ENCODE data around the gene CDH13.

The CDH13 gene

GRCh38 chr16:83128041-83128440 lies 501.3 kb downstream of the CDH13 start:
- H3K9me3 ChIP-seq (replicated peaks; ENCODE audit: insufficient read depth, low read length) = no peaks in the 10 kb centered on the region
- no peak overlapping the region for H3K4me3 ChIP-seq (ENCODE audit: low read length)
- no peaks in the 10 kb centered on the region for H3K4me1 ChIP-seq (ENCODE audit: low read length)
- H3K36me3 ChIP-seq (replicated peaks; ENCODE audit: insufficient read depth, low read length) = no peaks in the 10 kb centered on the region
- no peak overlapping the region for H3K27ac ChIP-seq (ENCODE audit: low read length)
- no peaks in the 10 kb centered on the region for H3K27me3 ChIP-seq (replicated peaks; ENCODE audit: insufficient read depth, low read length)
- no peak overlapping the region for H3K4me2 ChIP-seq (ENCODE audit: low read depth, low read length)
- H3K9ac ChIP-seq (ENCODE audit: low read length) = no peak overlapping the region
- H2AFZ ChIP-seq (ENCODE audit: low read length) = no peak overlapping the region
- no peaks in the 10 kb centered on the region for H4K20me1 ChIP-seq (ENCODE audit: insufficient read depth, low read length)
- DNase-seq = no peak
- H3K79me2 ChIP-seq (ENCODE audit: low read length) = no peaks in the 10 kb centered on the region
- no peak for TF ChIP-seq EZH2phosphoT487 (IDR thresholded peaks at IDR 0.05; ENCODE audit: low read length)
- TF ChIP-seq EZH2 (optimal IDR thresholded peaks at IDR 0.05; ENCODE audit: low read depth, low read length) = no peak
- TF ChIP-seq CTCF (IDR thresholded peaks at IDR 0.05; ENCODE audit: low read length) = no peak
- H3K9me2 ChIP-seq (replicated peaks; ENCODE audit: insufficient read depth, low read length) = no peaks in the 10 kb centered on the region
- H3F3A ChIP-seq (ENCODE audit: insufficient read depth, low read length) = no peaks in the 10 kb centered on the region

- no peaks in the 10 kb centered on the region for H3K9me2 ChIP-seq (replicated peaks; ENCODE audit: insufficient read depth, low read length)
- DNase-seq = no peak
- H3K79me2 ChIP-seq (ENCODE audit: low read length) = no peaks in the 10 kb centered on the region
- no peak overlapping the region for H2AFZ ChIP-seq (ENCODE audit: low read length)
- no peaks in the 10 kb centered on the region for H3K4me1 ChIP-seq (ENCODE audit: low read length)
- H3K36me3 ChIP-seq (replicated peaks; ENCODE audit: insufficient read depth, low read length) = no peaks in the 10 kb centered on the region
- no peak overlapping the region for H3K27ac ChIP-seq (ENCODE audit: low read length)
- no peak overlapping the region for H3K4me3 ChIP-seq (ENCODE audit: low read length)
- no peak overlapping the region for H3K4me2 ChIP-seq (ENCODE audit: low read depth, low read length)
- H3K27me3 ChIP-seq (replicated peaks; ENCODE audit: insufficient read depth, low read length) = no peaks in the 10 kb centered on the region
- no peaks in the 10 kb centered on the region for H3F3A ChIP-seq (ENCODE audit: insufficient read depth, low read length)
- H3K9ac ChIP-seq (ENCODE audit: low read length) = no peak overlapping the region
- no peaks in the 10 kb centered on the region for H3K9me3 ChIP-seq (replicated peaks; ENCODE audit: insufficient read depth, low read length)
- TF ChIP-seq CTCF (IDR thresholded peaks at IDR 0.05; ENCODE audit: low read length) (no peak), EZH2 (optimal IDR thresholded peaks at IDR 0.05; ENCODE audit: low read depth, low read length) (no peak), EZH2phosphoT487 (IDR thresholded peaks at IDR 0.05; ENCODE audit: low read length) (no peak)
- no peaks in the 10 kb centered on the region for H4K20me1 ChIP-seq (ENCODE audit: insufficient read depth, low read length)
Measured at GRCh38 chr16:83130039-83130438, 503.3 kb downstream of the CDH13 start.

- DNase-seq = no peak
- Histone ChIP-seq H3K27ac (ENCODE audit: low read length) (no peak overlapping the region), H3K36me3 (replicated peaks; ENCODE audit: insufficient read depth, low read length) (no peaks in the 10 kb centered on the region)
Measured at GRCh38 chr16:83134638-83135037, 507.9 kb downstream of the CDH13 start.

More at GRCh38 chr16:83134638-83135037, 507.9 kb downstream of the CDH13 start:
- no peaks in the 10 kb centered on the region for H3K27me3 ChIP-seq (replicated peaks; ENCODE audit: insufficient read depth, low read length)
- no peaks in the 10 kb centered on the region for H3K9me3 ChIP-seq (replicated peaks; ENCODE audit: insufficient read depth, low read length)
- no peak overlapping the region for H3K4me2 ChIP-seq (ENCODE audit: low read depth, low read length)
- no peak overlapping the region for H3K9ac ChIP-seq (ENCODE audit: low read length)
- no peak overlapping the region for H3K4me3 ChIP-seq (ENCODE audit: low read length)
- H3K9me2 ChIP-seq (replicated peaks; ENCODE audit: insufficient read depth, low read length) = no peaks in the 10 kb centered on the region
- no peaks in the 10 kb centered on the region for H3K79me2 ChIP-seq (ENCODE audit: low read length)
- H3F3A ChIP-seq (ENCODE audit: insufficient read depth, low read length) = no peaks in the 10 kb centered on the region
- no peaks in the 10 kb centered on the region for H3K4me1 ChIP-seq (ENCODE audit: low read length)
- no peaks in the 10 kb centered on the region for H4K20me1 ChIP-seq (ENCODE audit: insufficient read depth, low read length)
- no peak overlapping the region for H2AFZ ChIP-seq (ENCODE audit: low read length)
- TF ChIP-seq EZH2phosphoT487 (IDR thresholded peaks at IDR 0.05; ENCODE audit: low read length) = no peak
- no peak for TF ChIP-seq EZH2 (optimal IDR thresholded peaks at IDR 0.05; ENCODE audit: low read depth, low read length)
- TF ChIP-seq CTCF (IDR thresholded peaks at IDR 0.05; ENCODE audit: low read length) = no peak
